Neural progenitor cell (in vitro differentiated cells): ENCODE data around the gene GOPC. TPM values are rescaled to one million over a fixed set of nuclear protein-coding genes. Genes with fewer than 3 reads are reported as not detected.

ENCODE experiments used
- DNase-seq: peaks from one replicate; pipeline ENCODE4 v3.0.0-alpha.2; 2016; ENCODE audit warnings: low spot score
- H2AFZ ChIP-seq: fragments of 200-600 bp; sonication (generic); replicated peaks from 2 replicates; pipeline ENCODE4 v1.6.1; 2016; ENCODE audit warnings: antibody characterized with exemption
- H3F3A ChIP-seq: fragments of 200-600 bp; sonication (generic); 2 replicates; pipeline ENCODE4 v1.6.1; 2016; ENCODE audit warnings: antibody characterized with exemption, low read depth
- H3K27ac ChIP-seq: fragments of 200-600 bp; sonication (generic); 2 replicates; pipeline ENCODE4 v1.5.1; 2016; ENCODE audit warnings: mild to moderate bottlenecking
- H3K27me3 ChIP-seq: fragments of 200-600 bp; sonication (generic); 2 replicates; pipeline ENCODE4 v1.6.1; 2016; ENCODE audit warnings: mild to moderate bottlenecking, moderate library complexity
- H3K36me3 ChIP-seq: fragments of 200-600 bp; sonication (generic); 2 replicates; pipeline ENCODE4 v1.5.1; 2016
- H3K4me1 ChIP-seq: fragments of 200-600 bp; sonication (generic); 2 replicates; pipeline ENCODE4 v1.6.1; 2016; ENCODE audit warnings: mixed run types
- H3K4me2 ChIP-seq: fragments of 200-600 bp; sonication (generic); 2 replicates; pipeline ENCODE4 v1.6.1; 2016
- H3K4me3 ChIP-seq: fragments of 200-600 bp; sonication (generic); 2 replicates; pipeline ENCODE4 v1.5.1; 2016
- H3K79me2 ChIP-seq: fragments of 200-600 bp; sonication (generic); 2 replicates; pipeline ENCODE4 v1.6.1; 2016; ENCODE audit warnings: low read depth
- H3K9ac ChIP-seq: fragments of 200-600 bp; sonication (generic); 2 replicates; pipeline ENCODE4 v1.6.1; 2016
- H3K9me3 ChIP-seq: fragments of 200-600 bp; sonication (generic); 2 replicates; pipeline ENCODE4 v1.5.1; 2016; ENCODE audit warnings: low read depth
- H4K20me1 ChIP-seq: fragments of 200-600 bp; sonication (generic); 2 replicates; pipeline ENCODE4 v1.6.1; 2016; ENCODE audit warnings: low read depth
- H3K27ac Mint-ChIP-seq: 3 replicates; pipeline ENCODE4 v1.8.0; 2021; ENCODE audit warnings: mixed read lengths
- H3K27me3 Mint-ChIP-seq: 2 replicates; pipeline ENCODE4 v1.8.0; 2022; ENCODE audit warnings: low read depth, mild to moderate bottlenecking, inconsistent platforms, moderate library complexity, mixed read lengths; ENCODE audit not compliant: insufficient read depth
- H3K36me3 Mint-ChIP-seq: 3 replicates; pipeline ENCODE4 v1.8.0; 2021; ENCODE audit warnings: mixed read lengths
- H3K4me1 Mint-ChIP-seq: 3 replicates; pipeline ENCODE4 v1.8.0; 2021; ENCODE audit warnings: mixed read lengths
- H3K4me3 Mint-ChIP-seq: 3 replicates; pipeline ENCODE4 v1.8.0; 2021; ENCODE audit warnings: mild to moderate bottlenecking, moderate library complexity, mixed read lengths
- H3K9me3 Mint-ChIP-seq: 3 replicates; pipeline ENCODE4 v1.8.0; 2020; ENCODE audit warnings: mixed read lengths
- EZH2 ChIP-seq: fragments of 200-600 bp; sonication (generic); IDR thresholded peaks from 2 replicates; pipeline ENCODE4 v1.6.1; 2017; ENCODE audit warnings: antibody characterized with exemption, mild to moderate bottlenecking, moderate library complexity
- EZH2phosphoT487 ChIP-seq: fragments of 200-600 bp; sonication (generic); IDR thresholded peaks from 2 replicates; pipeline ENCODE4 v1.6.1; 2017; ENCODE audit warnings: antibody characterized with exemption
- total RNA-seq: library from RNA; depleted of rRNA; stranded (reverse); fragments of >200 nt; gene quantifications from 2 replicates; pipeline ENCODE4 v1.2.3, GENCODE V29; 2015; ENCODE audit warnings: low replicate concordance
- TF ChIP-seq, protein P1 (sequence below): fragments of 200-600 bp; sonication (generic); IDR thresholded peaks from 2 replicates; pipeline ENCODE4 v1.5.1; 2017; ENCODE audit warnings: antibody characterized with exemption, mild to moderate bottlenecking

Gene GOPC
- total RNA-seq, 1 donor from 2014 or later: 39.2 TPM

- Mint-ChIP-seq H3K9me3 (no peaks in the 10 kb centered on the region), H3K36me3 (peaks cover 2% of the 10 kb centered on the region), H3K4me3 (no peak overlapping the region), H3K4me1 (peaks cover 9% of the 10 kb centered on the region), H3K27me3 (peaks cover 2% of the 10 kb centered on the region), H3K27ac (no peak overlapping the region)
- Histone ChIP-seq H3F3A (peaks cover 6% of the 10 kb centered on the region), H4K20me1 (no peaks in the 10 kb centered on the region), H3K79me2 (no peaks in the 10 kb centered on the region), H3K27me3 (no peaks in the 10 kb centered on the region), H3K36me3 (no peaks in the 10 kb centered on the region), H3K9ac (no peak overlapping the region), H3K27ac (no peak overlapping the region), H3K4me1 (peaks cover 12% of the 10 kb centered on the region), H2AFZ (no peak overlapping the region), H3K4me2 (peak overlapping the region; percentile 40), H3K9me3 (no peaks in the 10 kb centered on the region), H3K4me3 (no peak overlapping the region)
- no peak for DNase-seq
- TF ChIP-seq, protein P1, sequence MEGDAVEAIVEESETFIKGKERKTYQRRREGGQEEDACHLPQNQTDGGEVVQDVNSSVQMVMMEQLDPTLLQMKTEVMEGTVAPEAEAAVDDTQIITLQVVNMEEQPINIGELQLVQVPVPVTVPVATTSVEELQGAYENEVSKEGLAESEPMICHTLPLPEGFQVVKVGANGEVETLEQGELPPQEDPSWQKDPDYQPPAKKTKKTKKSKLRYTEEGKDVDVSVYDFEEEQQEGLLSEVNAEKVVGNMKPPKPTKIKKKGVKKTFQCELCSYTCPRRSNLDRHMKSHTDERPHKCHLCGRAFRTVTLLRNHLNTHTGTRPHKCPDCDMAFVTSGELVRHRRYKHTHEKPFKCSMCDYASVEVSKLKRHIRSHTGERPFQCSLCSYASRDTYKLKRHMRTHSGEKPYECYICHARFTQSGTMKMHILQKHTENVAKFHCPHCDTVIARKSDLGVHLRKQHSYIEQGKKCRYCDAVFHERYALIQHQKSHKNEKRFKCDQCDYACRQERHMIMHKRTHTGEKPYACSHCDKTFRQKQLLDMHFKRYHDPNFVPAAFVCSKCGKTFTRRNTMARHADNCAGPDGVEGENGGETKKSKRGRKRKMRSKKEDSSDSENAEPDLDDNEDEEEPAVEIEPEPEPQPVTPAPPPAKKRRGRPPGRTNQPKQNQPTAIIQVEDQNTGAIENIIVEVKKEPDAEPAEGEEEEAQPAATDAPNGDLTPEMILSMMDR: no peak
- TF ChIP-seq EZH2phosphoT487 (no peak), EZH2 (no peak)
Observed at GRCh38 chr6:117513778-117514365, 88.4 kb downstream of the GOPC start.

- Histone ChIP-seq H3K9ac (no peak overlapping the region), H3K27ac (no peak overlapping the region), H3F3A (peaks cover 6% of the 10 kb centered on the region), H3K27me3 (no peaks in the 10 kb centered on the region), H3K4me3 (no peak overlapping the region), H3K4me2 (peak overlapping the region; percentile 40), H2AFZ (no peak overlapping the region), H3K36me3 (no peaks in the 10 kb centered on the region), H3K9me3 (no peaks in the 10 kb centered on the region), H4K20me1 (no peaks in the 10 kb centered on the region), H3K4me1 (peaks cover 12% of the 10 kb centered on the region), H3K79me2 (no peaks in the 10 kb centered on the region)
- no peak for TF ChIP-seq EZH2phosphoT487
- no peak for TF ChIP-seq EZH2
- TF ChIP-seq, protein P1: no peak
- Mint-ChIP-seq H3K27me3 (peaks cover 2% of the 10 kb centered on the region), H3K4me3 (no peak overlapping the region), H3K36me3 (peaks cover 2% of the 10 kb centered on the region), H3K4me1 (peaks cover 9% of the 10 kb centered on the region), H3K9me3 (no peaks in the 10 kb centered on the region), H3K27ac (no peak overlapping the region)
- peak; percentile 75 for DNase-seq
Observed at GRCh38 chr6:117512987-117513573, 89.2 kb downstream of the GOPC start.

GRCh38 chr6:117512056-117512828, 90.1 kb downstream of the GOPC start:
- no peaks in the 10 kb centered on the region for H3K27me3 ChIP-seq
- no peaks in the 10 kb centered on the region for H3K9me3 ChIP-seq
- no peaks in the 10 kb centered on the region for H4K20me1 ChIP-seq
- no peak overlapping the region for H2AFZ ChIP-seq
- no peak overlapping the region for H3K4me3 Mint-ChIP-seq
- H3K36me3 ChIP-seq: no peaks in the 10 kb centered on the region
- H3K9ac ChIP-seq: no peak overlapping the region
- H3F3A ChIP-seq: peaks cover 6% of the 10 kb centered on the region
- no peak overlapping the region for H3K4me2 ChIP-seq
- peaks cover 14% of the 10 kb centered on the region for H3K4me1 Mint-ChIP-seq
- H3K79me2 ChIP-seq: no peaks in the 10 kb centered on the region
- no peak overlapping the region for H3K27ac Mint-ChIP-seq
- H3K4me1 ChIP-seq: peaks cover 12% of the 10 kb centered on the region
- no peak overlapping the region for H3K4me3 ChIP-seq
- no peaks in the 10 kb centered on the region for H3K9me3 Mint-ChIP-seq
- no peak overlapping the region for H3K27ac ChIP-seq
- DNase-seq: no peak
- H3K27me3 Mint-ChIP-seq: no peaks in the 10 kb centered on the region
- TF ChIP-seq, protein P1: no peak
- no peak for TF ChIP-seq EZH2phosphoT487
- no peak for TF ChIP-seq EZH2
- peaks cover 2% of the 10 kb centered on the region for H3K36me3 Mint-ChIP-seq

Other genes with a start within 250 kb of the GOPC start
- not detected in 2 replicates for gene ROS1, start 176.6 kb downstream of the GOPC start, total RNA-seq
- gene DCBLD1, start 119.8 kb downstream of the GOPC start, total RNA-seq: 6.4 and 7.5 TPM in 2 replicates
- gene NUS1, start 73.0 kb upstream of the GOPC start, total RNA-seq: 23.6 and 33.4 TPM in 2 replicates